OCI-LY3 (cell line): ENCODE results near the gene IPPK.

Source experiments
- CTCF ChIP-seq: fragments of 200-600, 300-600 bp; sonication (generic); IDR thresholded peaks from 2 replicates; pipeline ENCODE4 v1.5.1; 2014; ENCODE audit warnings: antibody characterized with exemption, low read length, low read depth
- EZH2phosphoT487 ChIP-seq: fragments of 200-600 bp; shearing (Covaris generic); IDR thresholded peaks from 2 replicates; pipeline ENCODE4 v1.6.1; 2018; ENCODE audit warnings: antibody characterized with exemption, mixed run types, low read depth

GRCh38 chr9:92631452-92632343 lies 38.2 kb downstream of the IPPK start:
- TF ChIP-seq EZH2phosphoT487 (no peak), CTCF (no peak)
